Measurements from ENCODE around the gene DACH1. TPM values are rescaled to one million over a fixed set of nuclear protein-coding genes. Genes with fewer than 3 reads are reported as not detected.

DACH1 gene
- total RNA-seq, 1 donor from 2014 or later = 8.1 TPM

DNA sequence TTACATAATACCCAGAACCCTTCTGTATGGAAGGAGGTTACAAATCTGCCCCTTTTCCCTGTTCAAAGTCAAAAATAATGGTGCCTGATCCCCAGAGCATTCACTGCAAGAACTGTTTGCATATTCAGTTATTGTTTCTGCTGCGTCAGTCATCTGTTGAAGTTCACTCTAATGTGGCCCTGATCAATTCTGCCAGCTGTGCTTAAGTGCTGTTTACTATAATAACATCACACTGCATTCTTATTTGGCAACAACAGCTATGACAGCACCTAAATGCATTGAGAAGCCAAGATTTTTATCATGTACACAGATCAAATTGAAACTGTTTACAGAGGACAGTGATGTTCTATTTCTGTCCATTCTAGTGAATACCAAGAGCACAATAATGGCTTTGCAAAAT is 115.9 kb downstream of the DACH1 start:
- no peaks in the 10 kb centered on the region for H3K36me3 ChIP-seq
- no peak overlapping the region for H3K27ac ChIP-seq
- TF ChIP-seq, protein P1, sequence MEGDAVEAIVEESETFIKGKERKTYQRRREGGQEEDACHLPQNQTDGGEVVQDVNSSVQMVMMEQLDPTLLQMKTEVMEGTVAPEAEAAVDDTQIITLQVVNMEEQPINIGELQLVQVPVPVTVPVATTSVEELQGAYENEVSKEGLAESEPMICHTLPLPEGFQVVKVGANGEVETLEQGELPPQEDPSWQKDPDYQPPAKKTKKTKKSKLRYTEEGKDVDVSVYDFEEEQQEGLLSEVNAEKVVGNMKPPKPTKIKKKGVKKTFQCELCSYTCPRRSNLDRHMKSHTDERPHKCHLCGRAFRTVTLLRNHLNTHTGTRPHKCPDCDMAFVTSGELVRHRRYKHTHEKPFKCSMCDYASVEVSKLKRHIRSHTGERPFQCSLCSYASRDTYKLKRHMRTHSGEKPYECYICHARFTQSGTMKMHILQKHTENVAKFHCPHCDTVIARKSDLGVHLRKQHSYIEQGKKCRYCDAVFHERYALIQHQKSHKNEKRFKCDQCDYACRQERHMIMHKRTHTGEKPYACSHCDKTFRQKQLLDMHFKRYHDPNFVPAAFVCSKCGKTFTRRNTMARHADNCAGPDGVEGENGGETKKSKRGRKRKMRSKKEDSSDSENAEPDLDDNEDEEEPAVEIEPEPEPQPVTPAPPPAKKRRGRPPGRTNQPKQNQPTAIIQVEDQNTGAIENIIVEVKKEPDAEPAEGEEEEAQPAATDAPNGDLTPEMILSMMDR (IDR thresholded peaks at IDR 0.05) = no peak
- no peak for DNase-seq
- H3K9me3 ChIP-seq = no peaks in the 10 kb centered on the region
- intact Hi-C loops (cut with DNase I) = no loop called here
- no peaks in the 10 kb centered on the region for H3K27me3 ChIP-seq (ENCODE audit: low read depth)
- no peak overlapping the region for H3K4me3 ChIP-seq
- H3K4me1 ChIP-seq = peaks cover 7% of the 10 kb centered on the region
- ATAC-seq = no peak

DNA sequence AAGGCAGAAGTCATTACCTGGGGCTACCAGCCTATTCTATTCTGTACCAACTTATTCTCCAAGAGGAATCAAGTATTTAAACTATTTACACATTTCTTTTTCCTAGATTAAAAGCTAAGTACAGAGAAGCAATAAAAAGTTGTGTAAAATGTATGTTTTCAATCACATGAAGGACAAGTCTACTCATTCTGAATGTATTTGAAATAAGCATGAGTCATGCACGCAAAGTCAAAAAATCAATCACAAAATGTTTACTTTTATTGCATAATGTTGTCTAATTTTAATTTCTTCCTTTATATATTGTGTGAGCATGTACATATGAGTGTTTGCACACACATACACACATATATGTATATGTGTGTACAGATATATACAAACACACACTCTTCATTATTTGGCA is 136.7 kb downstream of the DACH1 start:
- intact Hi-C loops (cut with DNase I) = no loop called here
- H3K27ac ChIP-seq = no peak overlapping the region
- no peaks in the 10 kb centered on the region for H3K9me3 ChIP-seq
- no peaks in the 10 kb centered on the region for H3K4me1 ChIP-seq
- no peaks in the 10 kb centered on the region for H3K36me3 ChIP-seq
- ATAC-seq (no peak), DNase-seq (no peak)
- H3K4me3 ChIP-seq = no peak overlapping the region
- TF ChIP-seq, protein P1 (IDR thresholded peaks at IDR 0.05) = no peak
- no peaks in the 10 kb centered on the region for H3K27me3 ChIP-seq (ENCODE audit: low read depth)

DNA sequence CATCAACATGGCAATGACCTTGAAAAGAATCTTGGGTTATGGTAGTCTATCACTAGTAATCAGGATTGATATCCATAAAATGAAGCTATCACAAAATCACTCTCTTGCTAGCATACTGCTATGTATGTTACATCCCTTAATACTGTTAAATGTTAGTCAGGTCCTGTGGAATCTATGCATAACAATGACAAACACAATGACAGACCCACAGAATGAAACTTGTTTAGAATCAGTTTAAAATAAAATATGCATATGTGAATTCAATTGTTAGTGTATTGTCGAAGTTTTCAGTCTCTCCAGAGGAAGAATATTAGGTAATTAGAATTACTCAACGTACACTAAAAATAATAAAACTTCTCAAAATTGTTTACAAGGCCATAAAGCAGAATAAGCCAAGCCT is 137.6 kb downstream of the DACH1 start:
- Histone ChIP-seq H3K4me3 (no peak overlapping the region), H3K27ac (no peak overlapping the region), H3K4me1 (no peaks in the 10 kb centered on the region), H3K27me3 (ENCODE audit: low read depth) (no peaks in the 10 kb centered on the region), H3K36me3 (no peaks in the 10 kb centered on the region), H3K9me3 (no peaks in the 10 kb centered on the region)
- intact Hi-C loops (cut with DNase I) = no loop called here
- TF ChIP-seq, protein P1 (IDR thresholded peaks at IDR 0.05) = no peak
- no peak for ATAC-seq
- no peak for DNase-seq

DNA sequence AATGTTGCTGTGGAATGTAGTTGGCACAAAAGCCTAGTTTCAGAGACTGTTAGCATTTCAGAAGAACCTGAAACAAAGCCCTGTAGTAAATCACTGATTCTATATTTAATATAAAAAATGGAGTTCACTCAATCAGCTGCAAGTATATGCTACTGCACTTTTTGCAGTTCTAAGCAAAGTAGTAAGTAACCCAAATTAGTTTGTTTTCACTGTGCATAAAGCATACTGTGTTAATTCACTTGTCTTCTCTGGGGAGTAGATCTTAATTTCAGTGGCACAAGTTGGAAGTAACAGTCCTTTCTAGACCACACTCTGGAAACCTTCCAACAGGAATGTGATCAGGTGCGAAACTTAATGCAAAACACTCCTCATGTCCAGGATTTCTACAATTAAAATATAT is 139.3 kb downstream of the DACH1 start:
- H3K4me1 ChIP-seq = no peaks in the 10 kb centered on the region
- intact Hi-C loops (cut with DNase I) = no loop called here
- H3K4me3 ChIP-seq = no peak overlapping the region
- H3K27me3 ChIP-seq (ENCODE audit: low read depth) = no peaks in the 10 kb centered on the region
- H3K27ac ChIP-seq = no peak overlapping the region
- no peak for DNase-seq
- H3K36me3 ChIP-seq = no peaks in the 10 kb centered on the region
- ATAC-seq = no peak
- no peaks in the 10 kb centered on the region for H3K9me3 ChIP-seq
- TF ChIP-seq, protein P1 (IDR thresholded peaks at IDR 0.05) = no peak

DNA sequence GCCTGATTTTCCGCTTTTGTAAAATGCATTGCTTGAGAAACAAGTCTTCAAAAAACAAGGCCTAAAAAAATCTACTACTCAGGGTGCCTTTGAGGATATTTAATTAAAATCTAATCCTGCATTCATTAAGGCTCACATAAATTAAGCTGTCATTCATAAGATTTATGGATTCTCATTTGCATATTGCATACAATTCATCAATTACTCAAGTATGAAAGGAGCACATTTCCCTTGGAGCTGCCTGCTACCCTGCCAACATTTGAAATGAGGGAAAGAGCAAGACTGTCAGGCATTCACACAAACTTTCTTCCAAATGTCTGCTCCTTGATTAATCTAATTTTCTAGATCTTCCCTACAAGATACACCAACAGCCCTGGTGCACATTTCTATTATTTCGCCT is 140.0 kb downstream of the DACH1 start:
- intact Hi-C loops (cut with DNase I) = no loop called here
- ATAC-seq (no peak), DNase-seq (no peak)
- H3K4me3 ChIP-seq = no peak overlapping the region
- H3K27me3 ChIP-seq (ENCODE audit: low read depth) = no peaks in the 10 kb centered on the region
- TF ChIP-seq, protein P1 (IDR thresholded peaks at IDR 0.05) = no peak
- H3K27ac ChIP-seq = no peak overlapping the region
- no peaks in the 10 kb centered on the region for H3K4me1 ChIP-seq
- H3K9me3 ChIP-seq = no peaks in the 10 kb centered on the region
- no peaks in the 10 kb centered on the region for H3K36me3 ChIP-seq

DNA sequence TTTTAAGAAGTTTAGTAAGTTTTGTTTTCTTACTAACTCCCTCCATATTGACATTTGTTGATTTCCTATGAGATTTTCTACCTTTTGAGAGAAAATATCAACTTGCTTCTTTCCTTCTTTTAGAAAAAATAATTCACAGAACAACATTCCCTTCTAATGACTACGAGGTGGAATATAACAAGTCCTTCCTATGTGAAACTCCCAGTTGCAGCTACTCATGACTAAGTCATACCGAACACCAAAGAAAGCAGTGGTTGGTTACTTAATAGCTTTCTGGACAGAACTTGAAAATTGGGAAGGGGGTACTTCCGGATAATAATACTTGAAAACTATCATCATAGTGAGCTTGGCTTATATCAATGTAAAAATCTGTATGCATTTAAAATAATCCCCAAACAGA is 144.8 kb downstream of the DACH1 start:
- DNase-seq = no peak
- Histone ChIP-seq H3K36me3 (no peaks in the 10 kb centered on the region), H3K9me3 (no peaks in the 10 kb centered on the region), H3K4me3 (no peak overlapping the region), H3K27me3 (ENCODE audit: low read depth) (no peaks in the 10 kb centered on the region), H3K27ac (no peak overlapping the region), H3K4me1 (no peaks in the 10 kb centered on the region)
- TF ChIP-seq, protein P1 (IDR thresholded peaks at IDR 0.05) = no peak
- ATAC-seq = no peak
- intact Hi-C loops (cut with DNase I) = no loop called here
